Measurements from ENCODE around the gene FKBP8.

Gene FKBP8

GRCh38 chr19:18518639-18519038, 24.7 kb downstream of the FKBP8 start:
- no peak for DNase-seq (ENCODE audit: low spot score)
- no peak for TF ChIP-seq CTCF (IDR thresholded peaks at IDR 0.05; ENCODE audit: extremely low read depth, missing control alignments)

GRCh38 chr19:18517606-18518005, 25.8 kb downstream of the FKBP8 start:
- no peak for TF ChIP-seq CTCF (IDR thresholded peaks at IDR 0.05; ENCODE audit: extremely low read depth, missing control alignments)
- no peak for DNase-seq (ENCODE audit: low spot score)

GRCh38 chr19:18515959-18516358, 27.4 kb downstream of the FKBP8 start:
- no peak for DNase-seq (ENCODE audit: low spot score)
- no peak for TF ChIP-seq CTCF (IDR thresholded peaks at IDR 0.05; ENCODE audit: extremely low read depth, missing control alignments)

- TF ChIP-seq CTCF (IDR thresholded peaks at IDR 0.05; ENCODE audit: extremely low read depth, missing control alignments): no peak
- DNase-seq (ENCODE audit: low spot score): no peak
Observed at GRCh38 chr19:18514800-18515682, 28.3 kb downstream of the FKBP8 start.

GRCh38 chr19:18513868-18514267, 29.5 kb downstream of the FKBP8 start:
- no peak for DNase-seq (ENCODE audit: low spot score)
- no peak for TF ChIP-seq CTCF (IDR thresholded peaks at IDR 0.05; ENCODE audit: extremely low read depth, missing control alignments)

GRCh38 chr19:18510216-18510615, 33.2 kb downstream of the FKBP8 start:
- TF ChIP-seq CTCF (IDR thresholded peaks at IDR 0.05; ENCODE audit: extremely low read depth, missing control alignments): no peak
- no peak for DNase-seq (ENCODE audit: low spot score)

GRCh38 chr19:18508585-18508984, 34.8 kb downstream of the FKBP8 start:
- DNase-seq (ENCODE audit: low spot score): no peak
- no peak for TF ChIP-seq CTCF (IDR thresholded peaks at IDR 0.05; ENCODE audit: extremely low read depth, missing control alignments)
